ENCODE measurements around the gene RADIL.

Gene RADIL

GRCh38 chr7:4800926-4801838 lies 82.3 kb downstream of the RADIL start:
- ChIA-PET CTCF (interaction anchor here (1.6 kb wide), 1 partner anchor 284 kb away, joined by 4 read pairs; no protein-coding TSS in a partner anchor), POLR2A (no interaction called here)
- TF ChIP-seq CTCF (IDR thresholded peaks at IDR 0.05; ENCODE audit: control extremely low read depth, extremely low read depth, low read depth, missing control alignments), result no peak
- DNase-seq (ENCODE audit: extremely low spot score), result no peak

DNA sequence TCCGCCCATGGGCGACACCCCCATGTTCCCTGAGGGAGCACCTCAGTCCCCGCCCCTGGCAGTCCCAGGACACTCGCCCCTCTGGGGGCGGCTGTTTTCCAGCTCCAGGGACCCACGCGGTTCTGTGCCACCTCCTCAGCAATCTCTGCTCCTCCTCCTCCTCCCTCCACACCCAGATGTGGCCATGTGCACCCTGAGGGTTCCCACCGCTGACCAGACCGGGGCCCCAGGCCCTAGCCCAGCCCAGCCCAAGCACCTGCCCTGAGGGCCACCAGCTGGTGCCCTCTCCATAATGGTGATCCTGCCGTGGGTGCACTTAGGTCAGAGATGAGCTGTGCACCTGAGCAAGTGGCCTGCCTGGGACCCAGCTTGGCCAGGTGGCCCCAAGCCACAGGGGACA lies 83.0 kb downstream of the RADIL start:
- TF ChIP-seq CTCF (IDR thresholded peaks at IDR 0.05; ENCODE audit: control extremely low read depth, extremely low read depth, low read depth, missing control alignments), result no peak
- ChIA-PET POLR2A (no interaction called here), CTCF (interaction anchor here (1.6 kb wide), 1 partner anchor 285 kb away, joined by 4 read pairs; no protein-coding TSS in a partner anchor)
- DNase-seq (ENCODE audit: extremely low spot score), result no peak

DNA sequence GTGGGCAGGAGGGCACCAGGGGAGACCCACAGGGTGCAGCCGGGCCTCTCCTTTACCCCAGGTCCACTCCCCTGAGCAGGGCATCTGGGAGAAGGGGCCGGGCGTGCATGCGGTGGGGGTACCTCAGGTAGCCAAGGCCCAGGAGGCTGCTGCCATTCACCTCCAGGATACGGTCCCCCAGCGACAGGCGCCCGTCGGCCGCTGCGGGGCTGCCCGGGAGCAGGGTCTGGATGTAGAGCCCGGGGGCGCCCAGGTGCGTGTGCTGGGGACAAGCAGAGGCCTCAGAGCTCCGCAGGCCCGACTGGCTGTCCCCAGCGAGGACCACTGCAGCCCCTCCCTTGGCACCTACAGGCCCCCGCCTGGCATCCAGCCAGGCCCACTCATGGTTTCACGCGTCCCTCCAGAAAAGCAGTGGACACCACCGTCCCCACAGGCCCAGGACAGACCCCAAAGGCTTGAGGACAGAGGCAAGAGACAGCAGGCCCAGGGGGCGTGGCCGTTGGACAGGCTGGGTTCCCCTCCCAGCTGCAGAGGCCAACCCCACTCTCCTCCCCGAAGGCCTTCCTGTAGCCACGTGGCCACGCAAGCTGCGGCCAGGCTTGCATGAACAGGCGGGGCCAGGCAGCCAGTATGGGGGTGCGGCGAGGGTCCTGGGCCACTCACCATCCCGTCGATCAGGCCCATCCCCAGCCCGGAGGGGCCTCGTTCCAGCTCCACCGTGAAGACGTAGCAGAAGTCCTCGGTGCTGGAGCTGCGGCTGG lies 83.8 kb downstream of the RADIL start:
- no peak for DNase-seq (ENCODE audit: extremely low spot score)
- ChIA-PET POLR2A (no interaction called here), CTCF (interaction anchor here (1.1 to 1.6 kb wide), 4 partner anchors 10 to 287 kb away, joined by 4 to 8 read pairs (median 4); no protein-coding TSS in a partner anchor)
- TF ChIP-seq CTCF (IDR thresholded peaks at IDR 0.05; ENCODE audit: control extremely low read depth, extremely low read depth, low read depth, missing control alignments), result no peak

GRCh38 chr7:4798706-4799235 lies 84.7 kb downstream of the RADIL start:
- no peak for DNase-seq (ENCODE audit: extremely low spot score)
- TF ChIP-seq CTCF (IDR thresholded peaks at IDR 0.05; ENCODE audit: control extremely low read depth, extremely low read depth, low read depth, missing control alignments), result no peak
- POLR2A ChIA-PET, result no interaction called here
- CTCF ChIA-PET, result interaction anchor here (0.9 to 1.7 kb wide), 9 partner anchors 9 to 288 kb away, joined by 3 to 8 read pairs (median 4); partner anchors contain the start of gene RBAK

DNA sequence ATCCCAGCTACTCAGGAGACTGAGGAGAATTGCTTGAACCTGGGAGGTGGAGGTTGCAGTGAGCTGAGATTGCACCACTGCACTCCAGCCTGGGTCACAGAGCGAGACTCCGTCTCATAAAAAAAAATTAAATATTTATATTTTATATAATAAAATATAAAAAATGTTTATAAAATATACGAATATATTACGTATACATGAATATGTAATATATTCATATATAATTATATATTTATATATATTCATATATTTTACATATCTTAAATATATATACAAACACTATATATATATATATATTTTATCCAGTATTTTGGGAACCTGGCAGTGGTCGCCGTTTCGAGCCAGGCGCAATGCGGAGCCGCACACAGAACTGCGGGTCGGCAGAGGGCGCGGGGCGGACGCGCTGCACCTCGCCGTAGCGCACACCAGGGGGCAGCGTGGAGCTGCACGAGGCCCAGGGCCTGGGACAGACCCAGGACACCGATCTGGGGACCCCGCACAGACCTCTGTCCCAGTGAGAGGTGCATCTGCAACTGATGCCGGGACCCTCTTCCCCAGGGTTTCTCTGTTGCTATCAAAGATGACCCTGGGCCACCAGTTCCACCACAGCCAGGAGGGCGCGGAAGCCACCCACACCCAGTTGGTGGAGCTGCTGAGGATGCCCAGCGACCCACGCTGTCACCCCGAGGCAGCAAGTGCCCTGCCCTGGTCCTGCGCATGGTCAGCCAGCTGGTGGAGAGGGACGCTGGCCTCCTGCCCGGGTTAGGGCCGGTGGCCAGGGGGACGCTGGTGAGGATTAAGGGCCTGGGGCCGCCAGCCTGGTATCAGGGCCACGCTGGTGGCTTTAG lies 85.4 kb downstream of the RADIL start:
- peak; percentile 84 for DNase-seq (ENCODE audit: extremely low spot score)
- CTCF ChIA-PET, result interaction anchor here (0.9 to 2.0 kb wide), 12 partner anchors 8 to 289 kb away, joined by 3 to 9 read pairs (median 4); partner anchors contain the start of gene RBAK
- POLR2A ChIA-PET, result no interaction called here
- peak; percentile 85 for TF ChIP-seq CTCF (IDR thresholded peaks at IDR 0.05; ENCODE audit: control extremely low read depth, extremely low read depth, low read depth, missing control alignments)

Measured in GM10248 (cell line).